Measurements from ENCODE around the gene ZNF20.

- no peak for TF ChIP-seq CTCF (conservative IDR thresholded peaks at IDR 0.05; ENCODE audit: low read length)
- TF ChIP-seq EZH2phosphoT487 (IDR thresholded peaks at IDR 0.05; ENCODE audit: borderline replicate concordance): no peak
Measured at GRCh38 chr19:12163826-12164225, 23.7 kb upstream of the ZNF20 start.
